Measurements from ENCODE around the gene TMEM106C. TPM values are rescaled to one million over a fixed set of nuclear protein-coding genes. Genes with fewer than 3 reads are reported as not detected.

TMEM106C gene
- total and polyA plus RNA-seq, 2 of the 13 experiments (the other 11 are each of a cell fraction or from before 2014, with no cell fraction given), result 132 to 192 TPM

- ChIA-PET POLR2A (no interaction called here), CTCF (ENCODE audit: low intra/inter-chr PET ratio, low total read pairs) (no interaction called here)
- no TSS peak for BruUV-seq (replicated peaks)
- in situ Hi-C loops (cut with HindIII; ENCODE audit: extremely low pct_ligation_motif_present, low pct_unique_long_range_greater_than_20kb) (no loop called here), intact Hi-C loops (cut with micrococcal nuclease; ENCODE audit: unreplicated experiment) (no loop called here)
- 56% methylated on average over 7 of the region's 7 CpGs for WGBS (ENCODE audit: low lambda C conversion rate)
- Histone ChIP-seq H3K4me1 (ENCODE audit: insufficient read depth, low read length) (no peaks in the 10 kb centered on the region), H2AFZ (ENCODE audit: low read length) (no peak overlapping the region), H3K4me2 (ENCODE audit: low read depth, low read length) (no peak overlapping the region), H3K27ac (ENCODE audit: extremely low read length, insufficient read depth, low read length) (no peak overlapping the region), H3K4me3 (replicated peaks in 1 of 3; ENCODE audit: insufficient read depth in 1 of 3, low read depth in 2 of 3, low read length in 3 of 3) (no peak overlapping the region), H3K79me2 (ENCODE audit: insufficient read depth, low read length) (no peaks in the 10 kb centered on the region), H3K36me3 (replicated peaks in 1 of 2; ENCODE audit: control insufficient read depth in 1 of 2, insufficient read depth in 2 of 2, low read length in 2 of 2) (no peaks in the 10 kb centered on the region; a peak in 1 of 5 replicates), H3K9ac (ENCODE audit: insufficient read depth, low read depth, low read length) (no peak overlapping the region), H3K9me3 (ENCODE audit: low read length) (no peaks in the 10 kb centered on the region), H3K27me3 (ENCODE audit: control insufficient read depth in 1 of 2, insufficient read depth in 2 of 2, low read length in 2 of 2) (no peaks in the 10 kb centered on the region; a peak in 1 of 5 replicates), H4K20me1 (ENCODE audit: insufficient read depth, low read length) (no peaks in the 10 kb centered on the region)
- ATAC-seq (no peak), FAIRE-seq (no peak), DNase-seq (ENCODE audit: low spot score) (no peak)
- TF ChIP-seq ZSCAN9 (CRISPR knock-in tag; IDR thresholded peaks at IDR 0.05; ENCODE audit: borderline replicate concordance) (no peak), ARID2 (CRISPR knock-in tag; IDR thresholded peaks at IDR 0.05; ENCODE audit: borderline replicate concordance) (no peak), ARNT2 (CRISPR knock-in tag; IDR thresholded peaks at IDR 0.05; ENCODE audit: low read depth) (no peak), KDM5A (IDR thresholded peaks at IDR 0.05; ENCODE audit: borderline replicate concordance, low read length) (no peak), DNMT1 (CRISPR knock-in tag; IDR thresholded peaks at IDR 0.05) (no peak), ZNF563 (CRISPR knock-in tag; IDR thresholded peaks at IDR 0.05) (no peak), U2AF2 (IDR thresholded peaks at IDR 0.05; ENCODE audit: low read depth, low read length) (no peak), BCL3 (CRISPR knock-in tag; IDR thresholded peaks at IDR 0.05) (no peak), ZNF557 (CRISPR knock-in tag; IDR thresholded peaks at IDR 0.05) (no peak), RAD21 (CRISPR knock-in tag; IDR thresholded peaks at IDR 0.05) (no peak), ZNF773 (CRISPR knock-in tag; IDR thresholded peaks at IDR 0.05; ENCODE audit: borderline replicate concordance) (no peak), WIZ (CRISPR knock-in tag; IDR thresholded peaks at IDR 0.05) (no peak), ZZZ3 (CRISPR knock-in tag; IDR thresholded peaks at IDR 0.05; ENCODE audit: borderline replicate concordance) (no peak)
- TF ChIP-seq, protein P1, sequence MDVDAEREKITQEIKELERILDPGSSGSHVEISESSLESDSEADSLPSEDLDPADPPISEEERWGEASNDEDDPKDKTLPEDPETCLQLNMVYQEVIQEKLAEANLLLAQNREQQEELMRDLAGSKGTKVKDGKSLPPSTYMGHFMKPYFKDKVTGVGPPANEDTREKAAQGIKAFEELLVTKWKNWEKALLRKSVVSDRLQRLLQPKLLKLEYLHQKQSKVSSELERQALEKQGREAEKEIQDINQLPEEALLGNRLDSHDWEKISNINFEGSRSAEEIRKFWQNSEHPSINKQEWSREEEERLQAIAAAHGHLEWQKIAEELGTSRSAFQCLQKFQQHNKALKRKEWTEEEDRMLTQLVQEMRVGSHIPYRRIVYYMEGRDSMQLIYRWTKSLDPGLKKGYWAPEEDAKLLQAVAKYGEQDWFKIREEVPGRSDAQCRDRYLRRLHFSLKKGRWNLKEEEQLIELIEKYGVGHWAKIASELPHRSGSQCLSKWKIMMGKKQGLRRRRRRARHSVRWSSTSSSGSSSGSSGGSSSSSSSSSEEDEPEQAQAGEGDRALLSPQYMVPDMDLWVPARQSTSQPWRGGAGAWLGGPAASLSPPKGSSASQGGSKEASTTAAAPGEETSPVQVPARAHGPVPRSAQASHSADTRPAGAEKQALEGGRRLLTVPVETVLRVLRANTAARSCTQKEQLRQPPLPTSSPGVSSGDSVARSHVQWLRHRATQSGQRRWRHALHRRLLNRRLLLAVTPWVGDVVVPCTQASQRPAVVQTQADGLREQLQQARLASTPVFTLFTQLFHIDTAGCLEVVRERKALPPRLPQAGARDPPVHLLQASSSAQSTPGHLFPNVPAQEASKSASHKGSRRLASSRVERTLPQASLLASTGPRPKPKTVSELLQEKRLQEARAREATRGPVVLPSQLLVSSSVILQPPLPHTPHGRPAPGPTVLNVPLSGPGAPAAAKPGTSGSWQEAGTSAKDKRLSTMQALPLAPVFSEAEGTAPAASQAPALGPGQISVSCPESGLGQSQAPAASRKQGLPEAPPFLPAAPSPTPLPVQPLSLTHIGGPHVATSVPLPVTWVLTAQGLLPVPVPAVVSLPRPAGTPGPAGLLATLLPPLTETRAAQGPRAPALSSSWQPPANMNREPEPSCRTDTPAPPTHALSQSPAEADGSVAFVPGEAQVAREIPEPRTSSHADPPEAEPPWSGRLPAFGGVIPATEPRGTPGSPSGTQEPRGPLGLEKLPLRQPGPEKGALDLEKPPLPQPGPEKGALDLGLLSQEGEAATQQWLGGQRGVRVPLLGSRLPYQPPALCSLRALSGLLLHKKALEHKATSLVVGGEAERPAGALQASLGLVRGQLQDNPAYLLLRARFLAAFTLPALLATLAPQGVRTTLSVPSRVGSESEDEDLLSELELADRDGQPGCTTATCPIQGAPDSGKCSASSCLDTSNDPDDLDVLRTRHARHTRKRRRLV (CRISPR knock-in tag; IDR thresholded peaks at IDR 0.05), result no peak
- TF ChIP-seq, protein P2, sequence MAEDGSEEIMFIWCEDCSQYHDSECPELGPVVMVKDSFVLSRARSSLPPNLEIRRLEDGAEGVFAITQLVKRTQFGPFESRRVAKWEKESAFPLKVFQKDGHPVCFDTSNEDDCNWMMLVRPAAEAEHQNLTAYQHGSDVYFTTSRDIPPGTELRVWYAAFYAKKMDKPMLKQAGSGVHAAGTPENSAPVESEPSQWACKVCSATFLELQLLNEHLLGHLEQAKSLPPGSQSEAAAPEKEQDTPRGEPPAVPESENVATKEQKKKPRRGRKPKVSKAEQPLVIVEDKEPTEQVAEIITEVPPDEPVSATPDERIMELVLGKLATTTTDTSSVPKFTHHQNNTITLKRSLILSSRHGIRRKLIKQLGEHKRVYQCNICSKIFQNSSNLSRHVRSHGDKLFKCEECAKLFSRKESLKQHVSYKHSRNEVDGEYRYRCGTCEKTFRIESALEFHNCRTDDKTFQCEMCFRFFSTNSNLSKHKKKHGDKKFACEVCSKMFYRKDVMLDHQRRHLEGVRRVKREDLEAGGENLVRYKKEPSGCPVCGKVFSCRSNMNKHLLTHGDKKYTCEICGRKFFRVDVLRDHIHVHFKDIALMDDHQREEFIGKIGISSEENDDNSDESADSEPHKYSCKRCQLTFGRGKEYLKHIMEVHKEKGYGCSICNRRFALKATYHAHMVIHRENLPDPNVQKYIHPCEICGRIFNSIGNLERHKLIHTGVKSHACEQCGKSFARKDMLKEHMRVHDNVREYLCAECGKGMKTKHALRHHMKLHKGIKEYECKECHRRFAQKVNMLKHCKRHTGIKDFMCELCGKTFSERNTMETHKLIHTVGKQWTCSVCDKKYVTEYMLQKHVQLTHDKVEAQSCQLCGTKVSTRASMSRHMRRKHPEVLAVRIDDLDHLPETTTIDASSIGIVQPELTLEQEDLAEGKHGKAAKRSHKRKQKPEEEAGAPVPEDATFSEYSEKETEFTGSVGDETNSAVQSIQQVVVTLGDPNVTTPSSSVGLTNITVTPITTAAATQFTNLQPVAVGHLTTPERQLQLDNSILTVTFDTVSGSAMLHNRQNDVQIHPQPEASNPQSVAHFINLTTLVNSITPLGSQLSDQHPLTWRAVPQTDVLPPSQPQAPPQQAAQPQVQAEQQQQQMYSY (CRISPR knock-in tag; IDR thresholded peaks at IDR 0.05), result no peak
Measured at GRCh38 chr12:47990351-47991105, 27.1 kb downstream of the TMEM106C start.

Data from HepG2 (cell line).